D721Med (cell line): Measurements from ENCODE around the gene EYS.

ENCODE experiments used
- DNase-seq: peaks from one replicate; pipeline ENCODE4 v3.0.0; 2011; ENCODE audit warnings: low spot score; ENCODE audit not compliant: insufficient read length
- FAIRE-seq: peaks from 2 replicates; lab custom pipeline; 2011; peaks lifted over from hg19 to GRCh38; lab: Jason Lieb, UNC
- CTCF ChIP-seq: IDR thresholded peaks from 2 replicates; pipeline ENCODE4 v1.5.1; 2012; ENCODE audit warnings: mild to moderate bottlenecking, control low read depth; ENCODE audit not compliant: insufficient read depth; ENCODE audit errors: missing control alignments

The EYS gene

DNA sequence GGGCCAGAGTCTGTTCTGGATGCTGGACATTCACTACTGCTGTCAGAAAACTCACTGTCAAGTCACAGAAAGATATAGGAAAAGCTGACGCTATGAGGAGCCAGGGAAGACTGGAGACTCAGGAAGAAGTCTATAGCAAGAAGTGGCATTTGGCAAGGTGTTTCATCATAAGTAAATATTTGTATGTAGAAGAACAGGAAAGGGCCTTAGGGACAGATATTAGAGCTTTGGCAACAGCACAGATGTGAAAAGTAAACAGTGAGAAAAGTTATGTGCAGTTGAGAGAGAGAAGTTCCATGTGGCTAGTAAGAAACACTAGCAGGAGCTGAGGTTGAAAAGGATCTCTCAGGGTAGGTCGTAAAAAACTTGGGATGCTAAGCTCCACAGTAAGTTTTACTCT lies 1202.5 kb downstream of the EYS start:
- no peak for FAIRE-seq
- TF ChIP-seq CTCF, result no peak
- DNase-seq, result no peak

GRCh38 chr6:64502801-64503200 lies 1204.2 kb downstream of the EYS start:
- no peak for TF ChIP-seq CTCF
- FAIRE-seq (no peak), DNase-seq (no peak)

DNA sequence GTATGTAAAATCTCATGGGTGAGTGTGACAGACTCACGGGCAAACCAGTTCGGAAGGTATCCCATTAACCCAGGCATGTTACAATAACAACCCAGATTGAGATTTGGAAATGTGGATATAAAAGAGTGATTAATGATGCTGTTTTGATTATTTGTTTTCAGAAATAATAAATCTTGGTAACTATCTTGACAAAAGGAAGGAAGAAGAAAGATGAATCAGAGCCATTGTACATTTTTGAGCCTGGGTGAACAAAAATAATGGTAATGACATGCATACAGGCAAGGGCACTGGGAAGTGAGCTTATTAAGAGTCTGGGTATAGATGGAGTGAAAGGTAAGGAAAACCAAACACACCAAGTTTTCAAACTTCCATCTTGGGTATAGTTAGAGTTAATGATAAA lies 1209.4 kb downstream of the EYS start:
- FAIRE-seq (no peak), DNase-seq (no peak)
- TF ChIP-seq CTCF, result no peak

DNA sequence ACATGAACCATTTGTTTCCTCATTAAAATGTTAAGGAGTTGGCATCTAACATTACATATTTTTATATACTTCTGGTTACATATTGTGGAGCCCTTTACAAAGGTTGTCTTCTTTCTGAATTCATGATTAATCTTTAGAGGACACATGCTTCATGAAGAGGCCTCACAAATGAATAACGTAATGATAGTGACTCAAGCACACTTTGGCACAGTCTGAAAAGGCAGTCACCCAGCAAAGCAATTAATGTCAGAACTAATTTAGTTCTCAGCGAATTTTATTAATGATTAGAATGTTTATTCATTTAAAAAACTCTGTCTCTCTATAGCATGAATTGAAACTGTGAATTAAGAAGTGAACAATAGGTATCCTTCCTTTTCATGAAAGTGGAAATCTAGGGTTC lies 1217.3 kb downstream of the EYS start:
- no peak for TF ChIP-seq CTCF
- no peak for FAIRE-seq
- no peak for DNase-seq

DNA sequence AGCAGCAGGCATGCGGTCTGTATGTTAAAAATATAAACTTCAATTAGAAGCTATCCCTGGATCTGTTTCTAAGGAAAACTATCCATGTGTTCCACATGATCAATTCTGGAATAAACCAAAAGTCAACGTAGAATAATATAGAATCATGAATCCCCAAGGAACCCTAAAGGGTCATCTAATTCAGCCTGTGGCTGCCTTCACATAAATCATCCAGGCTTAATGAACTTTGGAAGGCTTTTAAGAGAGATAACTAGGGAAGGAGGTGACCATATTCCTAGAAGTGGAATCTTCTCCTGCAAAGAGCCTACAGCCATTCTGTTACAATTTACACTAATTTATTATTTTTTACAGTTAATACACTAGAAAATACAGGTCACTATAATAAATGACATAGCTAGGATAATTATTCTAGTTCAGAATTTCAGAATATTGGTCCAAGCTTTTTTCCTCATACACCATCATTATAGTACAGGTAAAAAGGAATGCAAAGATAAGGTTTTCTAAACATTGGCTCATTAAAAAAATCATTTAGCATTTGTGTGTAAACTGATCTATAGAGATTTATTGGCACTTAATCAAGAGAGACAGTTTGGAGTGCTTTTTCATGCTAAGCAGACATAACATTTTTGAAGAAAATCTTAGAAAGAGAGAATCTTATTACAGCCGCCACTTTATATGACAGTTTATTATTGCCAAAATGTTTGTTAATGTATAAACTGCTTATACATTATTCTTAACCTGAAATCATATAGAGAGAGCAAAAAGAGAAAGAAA lies 1220.3 kb downstream of the EYS start:
- no peak for DNase-seq
- peak; percentile 63 for FAIRE-seq
- no peak for TF ChIP-seq CTCF

GRCh38 chr6:64483956-64484499 lies 1223.0 kb downstream of the EYS start:
- TF ChIP-seq CTCF, result no peak
- DNase-seq, result no peak
- FAIRE-seq, result no peak

GRCh38 chr6:64482631-64483030 lies 1224.4 kb downstream of the EYS start:
- DNase-seq, result no peak
- no peak for TF ChIP-seq CTCF
- FAIRE-seq, result no peak
